Panc1 (cell line): Measurements from ENCODE around the gene MTR.

Experiments
- POLR2AphosphoS5 ChIP-seq: IDR thresholded peaks from 2 replicates; pipeline ENCODE4 v1.6.1; 2012; ENCODE audit warnings: mild to moderate bottlenecking, low read depth, low read length, moderate library complexity
- SIN3A ChIP-seq: IDR thresholded peaks from 2 replicates; pipeline ENCODE4 v1.6.1; 2012; ENCODE audit warnings: low read depth, mild to moderate bottlenecking, low read length, moderate library complexity, borderline replicate concordance; ENCODE audit not compliant: insufficient read depth
- TCF7L2 ChIP-seq: IDR thresholded peaks from 2 replicates; pipeline ENCODE4 v1.6.1; 2011; ENCODE audit warnings: mild to moderate bottlenecking, low read depth, low read length, inconsistent platforms
- TF ChIP-seq, protein P1 (sequence below): fragments of 450-650 bp; IDR thresholded peaks from 2 replicates; pipeline ENCODE4 v1.5.1; 2017; ENCODE audit warnings: mild to moderate bottlenecking
- TF ChIP-seq, protein P2 (sequence below), 2 experiments: IDR thresholded peaks; 2 replicates each; pipeline ENCODE4 v1.6.1; 2011 to 2012; ENCODE audit warnings: low read depth in 2 of 2, control low read depth in 1 of 2, low read length in 1 of 2, mild to moderate bottlenecking in 1 of 2, moderate library complexity in 1 of 2; ENCODE audit not compliant: insufficient read depth in 1 of 2

GRCh38 chr1:236815941-236816340, 20.8 kb downstream of the MTR start:
- TF ChIP-seq, protein P1, sequence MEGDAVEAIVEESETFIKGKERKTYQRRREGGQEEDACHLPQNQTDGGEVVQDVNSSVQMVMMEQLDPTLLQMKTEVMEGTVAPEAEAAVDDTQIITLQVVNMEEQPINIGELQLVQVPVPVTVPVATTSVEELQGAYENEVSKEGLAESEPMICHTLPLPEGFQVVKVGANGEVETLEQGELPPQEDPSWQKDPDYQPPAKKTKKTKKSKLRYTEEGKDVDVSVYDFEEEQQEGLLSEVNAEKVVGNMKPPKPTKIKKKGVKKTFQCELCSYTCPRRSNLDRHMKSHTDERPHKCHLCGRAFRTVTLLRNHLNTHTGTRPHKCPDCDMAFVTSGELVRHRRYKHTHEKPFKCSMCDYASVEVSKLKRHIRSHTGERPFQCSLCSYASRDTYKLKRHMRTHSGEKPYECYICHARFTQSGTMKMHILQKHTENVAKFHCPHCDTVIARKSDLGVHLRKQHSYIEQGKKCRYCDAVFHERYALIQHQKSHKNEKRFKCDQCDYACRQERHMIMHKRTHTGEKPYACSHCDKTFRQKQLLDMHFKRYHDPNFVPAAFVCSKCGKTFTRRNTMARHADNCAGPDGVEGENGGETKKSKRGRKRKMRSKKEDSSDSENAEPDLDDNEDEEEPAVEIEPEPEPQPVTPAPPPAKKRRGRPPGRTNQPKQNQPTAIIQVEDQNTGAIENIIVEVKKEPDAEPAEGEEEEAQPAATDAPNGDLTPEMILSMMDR = no peak
- TF ChIP-seq, protein P2, sequence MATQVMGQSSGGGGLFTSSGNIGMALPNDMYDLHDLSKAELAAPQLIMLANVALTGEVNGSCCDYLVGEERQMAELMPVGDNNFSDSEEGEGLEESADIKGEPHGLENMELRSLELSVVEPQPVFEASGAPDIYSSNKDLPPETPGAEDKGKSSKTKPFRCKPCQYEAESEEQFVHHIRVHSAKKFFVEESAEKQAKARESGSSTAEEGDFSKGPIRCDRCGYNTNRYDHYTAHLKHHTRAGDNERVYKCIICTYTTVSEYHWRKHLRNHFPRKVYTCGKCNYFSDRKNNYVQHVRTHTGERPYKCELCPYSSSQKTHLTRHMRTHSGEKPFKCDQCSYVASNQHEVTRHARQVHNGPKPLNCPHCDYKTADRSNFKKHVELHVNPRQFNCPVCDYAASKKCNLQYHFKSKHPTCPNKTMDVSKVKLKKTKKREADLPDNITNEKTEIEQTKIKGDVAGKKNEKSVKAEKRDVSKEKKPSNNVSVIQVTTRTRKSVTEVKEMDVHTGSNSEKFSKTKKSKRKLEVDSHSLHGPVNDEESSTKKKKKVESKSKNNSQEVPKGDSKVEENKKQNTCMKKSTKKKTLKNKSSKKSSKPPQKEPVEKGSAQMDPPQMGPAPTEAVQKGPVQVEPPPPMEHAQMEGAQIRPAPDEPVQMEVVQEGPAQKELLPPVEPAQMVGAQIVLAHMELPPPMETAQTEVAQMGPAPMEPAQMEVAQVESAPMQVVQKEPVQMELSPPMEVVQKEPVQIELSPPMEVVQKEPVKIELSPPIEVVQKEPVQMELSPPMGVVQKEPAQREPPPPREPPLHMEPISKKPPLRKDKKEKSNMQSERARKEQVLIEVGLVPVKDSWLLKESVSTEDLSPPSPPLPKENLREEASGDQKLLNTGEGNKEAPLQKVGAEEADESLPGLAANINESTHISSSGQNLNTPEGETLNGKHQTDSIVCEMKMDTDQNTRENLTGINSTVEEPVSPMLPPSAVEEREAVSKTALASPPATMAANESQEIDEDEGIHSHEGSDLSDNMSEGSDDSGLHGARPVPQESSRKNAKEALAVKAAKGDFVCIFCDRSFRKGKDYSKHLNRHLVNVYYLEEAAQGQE (IDR thresholded peaks at IDR 0.05; ENCODE audit: insufficient read depth in 1 of 2, low read depth in 2 of 2, low read length in 1 of 2) = no peak
- TF ChIP-seq POLR2AphosphoS5 = no peak
- TF ChIP-seq SIN3A = no peak
- no peak for TF ChIP-seq TCF7L2
